GM19023 (cell line): ENCODE data around the gene PPP2R1A.
"Not testable (repeated sequence)": the region's sequence is repeated elsewhere in the genome, so short reads cannot be mapped to it uniquely, and the experiment has no call there.

Experiments
- ATAC-seq: cut with Tn5 transposase; IDR thresholded peaks from one replicate; pipeline ENCODE4 v1.9.1; 2021; ENCODE audit warnings: mild to moderate bottlenecking, moderate library complexity; ENCODE audit not compliant: unreplicated experiment

Gene PPP2R1A

GRCh38 chr19:52237771-52238400 is 48.0 kb downstream of the PPP2R1A start:
- ATAC-seq: no peak

GRCh38 chr19:52244021-52244420 is 54.2 kb downstream of the PPP2R1A start:
- ATAC-seq: no peak

GRCh38 chr19:52248241-52248640 is 58.4 kb downstream of the PPP2R1A start:
- ATAC-seq: no peak

GRCh38 chr19:52258426-52258825 is 68.6 kb downstream of the PPP2R1A start:
- no peak for ATAC-seq

GRCh38 chr19:52265556-52265955 is 75.7 kb downstream of the PPP2R1A start:
- ATAC-seq: not testable (repeated sequence)

GRCh38 chr19:52269338-52270261 is 79.7 kb downstream of the PPP2R1A start, which contains the start of gene ZNF766:
ZNF766 (plus strand) TSS chr19:52269587; CDS start chr19:52269614, 27 bp downstream.
- peak; percentile 94 for ATAC-seq

GRCh38 chr19:52270266-52270885 is 80.5 kb downstream of the PPP2R1A start:
- ATAC-seq: peak; percentile 4

- no peak for ATAC-seq
Observed at GRCh38 chr19:52273301-52273700, 83.4 kb downstream of the PPP2R1A start.

- no peak for ATAC-seq
Observed at GRCh38 chr19:52274191-52274590, 84.3 kb downstream of the PPP2R1A start.

- no peak for ATAC-seq
Observed at GRCh38 chr19:52275988-52276387, 86.1 kb downstream of the PPP2R1A start.

- ATAC-seq: no peak
Observed at GRCh38 chr19:52277471-52277870, 87.6 kb downstream of the PPP2R1A start.
